ENCODE measurements around the gene SELENOS. TPM values are rescaled to one million over a fixed set of nuclear protein-coding genes. Genes with fewer than 3 reads are reported as not detected.

Gene SELENOS
- total and polyA plus RNA-seq, 11 donors = 38.7 to 209 (median 49.8) TPM

GRCh38 chr15:101275018-101275417, 2.3 kb downstream of the SELENOS start:
- no peaks in the 10 kb centered on the region for H3K9me3 ChIP-seq
- TF ChIP-seq POLR2A (IDR thresholded peaks at IDR 0.05) (no peak), CTCF (IDR thresholded peaks at IDR 0.05) (no peak)
- peaks cover 0 to 69% (median 64%) of the 10 kb centered on the region in 9 donors for H3K36me3 ChIP-seq
- 88 to 91% (median 90%) methylated on average over 5 of the region's 5 CpGs for WGBS, 4 donors
- intact Hi-C loops (cut with DNase I) = loop anchor here in 1 of 10 donors (10.0 kb wide), 1 partner anchor 670 kb away; the partner anchor contains the start of genes ASB7 and LINS1
- H3K4me3 ChIP-seq = no peak overlapping the region
- DNase-seq (no peak), ATAC-seq (no peak)
- H3K27me3 ChIP-seq = no peaks in the 10 kb centered on the region
- H3K4me1 ChIP-seq = peaks cover 6 to 36% (median 18%) of the 10 kb centered on the region in 12 donors
- peak overlapping the region in 1 of 12 donors; percentile 11 for H3K27ac ChIP-seq

GRCh38 chr15:101273534-101273933, 3.8 kb downstream of the SELENOS start:
- H3K9me3 ChIP-seq = no peaks in the 10 kb centered on the region
- 52 to 71% (median 61%) methylated on average over 5 of the region's 5 CpGs for WGBS, 4 donors
- peaks cover 0 to 74% (median 65%) of the 10 kb centered on the region in 9 donors for H3K36me3 ChIP-seq
- no peak for TF ChIP-seq CTCF (IDR thresholded peaks at IDR 0.05)
- TF ChIP-seq POLR2A (IDR thresholded peaks at IDR 0.05) = no peak
- H3K27me3 ChIP-seq = no peaks in the 10 kb centered on the region
- peak overlapping the region in 9 of 12 donors; percentile 11 to 78 (median 45) for H3K27ac ChIP-seq
- H3K4me1 ChIP-seq = peaks cover 6 to 40% (median 18%) of the 10 kb centered on the region in 12 donors
- DNase-seq (no peak), ATAC-seq (peak in 2 of 4 donors; percentile 10 to 28)
- no peak overlapping the region for H3K4me3 ChIP-seq
- intact Hi-C loops (cut with DNase I) = loop anchor here in 1 of 10 donors (10.0 kb wide), 1 partner anchor 669 kb away; the partner anchor contains the start of genes ASB7 and LINS1

- H3K4me3 ChIP-seq = no peak overlapping the region
- no peak for TF ChIP-seq POLR2A (IDR thresholded peaks at IDR 0.05)
- TF ChIP-seq CTCF (IDR thresholded peaks at IDR 0.05) = no peak
- no peak for DNase-seq
- H3K4me1 ChIP-seq = peaks cover 6 to 36% (median 14%) of the 10 kb centered on the region in 12 donors
- 74 to 81% (median 79%) methylated on average over 9 of the region's 9 CpGs for WGBS, 4 donors
- H3K9me3 ChIP-seq = no peaks in the 10 kb centered on the region
- peak overlapping the region in 2 of 12 donors; percentile 59 to 78 for H3K27ac ChIP-seq
- H3K27me3 ChIP-seq = no peaks in the 10 kb centered on the region
- intact Hi-C loops (cut with DNase I) = loop anchor here in 1 of 10 donors (10.0 kb wide), 1 partner anchor 668 kb away; the partner anchor contains the start of genes ASB7 and LINS1
- peaks cover 0 to 74% (median 65%) of the 10 kb centered on the region in 9 donors for H3K36me3 ChIP-seq
- ATAC-seq = no peak
These were observed 4.7 kb downstream of the SELENOS start for GRCh38 chr15:101272584-101272983.

GRCh38 chr15:101269479-101270223, 7.6 kb downstream of the SELENOS start:
- no peaks in the 10 kb centered on the region for H3K27me3 ChIP-seq
- DNase-seq (peak in 3 of 5 donors; percentile 32 to 71 (median 62)), ATAC-seq (peak; percentile 48 to 75 (median 62))
- H3K4me3 ChIP-seq = no peak overlapping the region
- TF ChIP-seq POLR2A (IDR thresholded peaks at IDR 0.05) (no peak), CTCF (IDR thresholded peaks at IDR 0.05) (peak; percentile 17 to 55 (median 36))
- peaks cover 0 to 45% (median 12%) of the 10 kb centered on the region in 12 donors for H3K4me1 ChIP-seq
- H3K36me3 ChIP-seq = peaks cover 0 to 58% (median 51%) of the 10 kb centered on the region in 9 donors
- WGBS, 4 donors = 74 to 81% (median 80%) methylated on average over 16 of the region's 16 CpGs
- peak overlapping the region in 2 of 12 donors; percentile 37 to 44 for H3K27ac ChIP-seq
- intact Hi-C loops (cut with DNase I) = loop anchor here in 4 of 10 donors (10.0 kb wide), 3 partner anchors 355 to 665 kb away; partner anchors contain the start of genes ASB7 (in 3 of the 4), LINS1 (in 3 of the 4) and LRRK1 (in 1 of the 4)
- H3K9me3 ChIP-seq = no peaks in the 10 kb centered on the region

Data from heart left ventricle (tissue), 16 donors.